OCI-LY1 (cell line): Measurements from ENCODE around the gene BDH1.

ENCODE experiments used
- H2AFZ ChIP-seq: fragments of 200-600 bp; sonication (generic), shearing (Covaris generic); 2 replicates; pipeline ENCODE4 v1.6.0; 2014; ENCODE audit warnings: antibody characterized with exemption, mild to moderate bottlenecking, low read length
- H3F3A ChIP-seq: fragments of 200-600 bp; sonication (generic), shearing (Covaris generic); 2 replicates; pipeline ENCODE4 v1.6.0; 2014; ENCODE audit warnings: mild to moderate bottlenecking, antibody characterized with exemption, low read length, moderate library complexity; ENCODE audit not compliant: insufficient read depth
- H3K27ac ChIP-seq: fragments of 200-600 bp; sonication (generic); 2 replicates; pipeline ENCODE4 v1.5.1; 2014; ENCODE audit warnings: low read length, mixed run types, mild to moderate bottlenecking, low read depth; ENCODE audit not compliant: poor library complexity, severe bottlenecking
- H3K27me3 ChIP-seq: fragments of 200-600 bp; sonication (generic); 2 replicates; pipeline ENCODE4 v1.6.0; 2014; ENCODE audit warnings: antibody characterized with exemption, mild to moderate bottlenecking, low read length, moderate library complexity; ENCODE audit not compliant: insufficient read depth
- H3K36me3 ChIP-seq: fragments of 200-600 bp; sonication (generic); 2 replicates; pipeline ENCODE4 v1.6.1; 2014; ENCODE audit warnings: mild to moderate bottlenecking, antibody characterized with exemption, low read length, moderate library complexity, mixed read lengths; ENCODE audit not compliant: insufficient read depth
- H3K4me1 ChIP-seq: fragments of 200-600 bp; sonication (generic); 2 replicates; pipeline ENCODE4 v1.5.1; 2014; ENCODE audit warnings: mild to moderate bottlenecking, low read length, moderate library complexity; ENCODE audit not compliant: insufficient read depth, severe bottlenecking
- H3K4me2 ChIP-seq: fragments of 200-600 bp; sonication (generic), shearing (Covaris generic); 2 replicates; pipeline ENCODE4 v1.6.1; 2014; ENCODE audit warnings: low read length
- H3K4me3 ChIP-seq: fragments of 200-600 bp; sonication (generic); 2 replicates; pipeline ENCODE4 v1.5.1; 2014; ENCODE audit warnings: low read length, low read depth, mild to moderate bottlenecking, mixed read lengths; ENCODE audit not compliant: poor library complexity, severe bottlenecking
- H3K79me2 ChIP-seq: fragments of 200-600 bp; shearing (Covaris generic); 2 replicates; pipeline ENCODE4 v1.6.1; 2016; ENCODE audit warnings: mixed run types, low read length, mixed read lengths; ENCODE audit not compliant: insufficient read depth
- H3K9ac ChIP-seq: fragments of 200-600 bp; sonication (generic), shearing (Covaris generic); 2 replicates; pipeline ENCODE4 v1.6.1; 2014; ENCODE audit warnings: mild to moderate bottlenecking, low read length, mixed read lengths
- H3K9me2 ChIP-seq: fragments of 200-600 bp; sonication (generic), shearing (Covaris generic); 2 replicates; pipeline ENCODE4 v1.6.1; 2014; ENCODE audit warnings: low read depth, mild to moderate bottlenecking, low read length, mixed read lengths
- H3K9me3 ChIP-seq: fragments of 200-600 bp; shearing (Covaris generic); 2 replicates; pipeline ENCODE4 v1.6.1; 2014; ENCODE audit warnings: low read length, mixed read lengths
- H4K20me1 ChIP-seq: fragments of 200-600 bp; sonication (generic), shearing (Covaris generic); 2 replicates; pipeline ENCODE4 v1.6.0; 2016; ENCODE audit warnings: mild to moderate bottlenecking, low read length; ENCODE audit not compliant: insufficient read depth
- EZH2 ChIP-seq: fragments of 200-600 bp; sonication (generic), shearing (Covaris generic); IDR thresholded peaks from 2 replicates; pipeline ENCODE4 v1.8.0; 2017; ENCODE audit warnings: borderline replicate concordance, mixed run types, mild to moderate bottlenecking, antibody characterized with exemption, low read length, moderate library complexity, mixed read lengths
- TF ChIP-seq, protein P1 (sequence below): fragments of 200-600 bp; sonication (generic), shearing (Covaris generic); IDR thresholded peaks from 2 replicates; pipeline ENCODE4 v1.5.1; 2017; ENCODE audit warnings: mild to moderate bottlenecking, antibody characterized with exemption, low read length, moderate library complexity, mixed read lengths

The BDH1 gene

DNA sequence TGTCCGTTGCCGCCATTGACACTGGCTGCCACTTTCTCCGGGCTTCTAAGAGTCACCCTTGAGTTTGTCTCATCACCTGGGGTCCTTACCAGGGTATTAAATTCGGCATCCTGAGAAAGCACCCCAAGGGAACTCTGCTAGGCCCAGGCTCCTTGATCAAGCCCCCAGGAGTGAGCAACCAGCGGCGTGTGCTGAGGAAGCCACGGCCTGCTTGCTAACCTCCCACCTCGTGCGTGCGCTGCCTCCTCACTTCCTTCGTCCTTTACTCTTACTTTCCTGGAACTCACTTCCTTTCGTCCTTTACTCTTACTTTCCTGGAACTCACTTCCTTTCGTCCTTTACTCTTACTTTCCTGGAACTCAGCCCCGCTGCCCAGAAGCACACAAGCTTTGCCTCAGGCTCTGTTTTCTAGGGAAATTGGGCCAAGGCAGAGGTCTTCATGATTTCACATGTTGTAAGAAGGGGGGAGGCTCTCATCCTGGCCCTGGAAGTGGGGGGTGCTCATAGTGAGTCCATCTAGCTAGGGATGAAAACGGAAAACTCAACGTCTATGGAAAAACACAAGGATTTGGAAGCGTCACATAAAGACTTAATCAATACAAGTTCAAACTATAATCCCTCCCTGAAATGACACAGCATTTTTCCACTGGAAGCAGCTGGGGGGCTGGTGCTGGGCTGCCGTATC is 36.7 kb upstream of the BDH1 start:
- Histone ChIP-seq H3K27ac (no peak overlapping the region), H2AFZ (no peak overlapping the region), H3K9me2 (no peaks in the 10 kb centered on the region), H3K4me1 (peaks cover 11% of the 10 kb centered on the region), H3K4me3 (no peak overlapping the region), H4K20me1 (no peaks in the 10 kb centered on the region), H3F3A (no peaks in the 10 kb centered on the region), H3K79me2 (no peaks in the 10 kb centered on the region), H3K9me3 (no peaks in the 10 kb centered on the region), H3K4me2 (no peak overlapping the region), H3K27me3 (no peaks in the 10 kb centered on the region), H3K9ac (no peak overlapping the region), H3K36me3 (no peaks in the 10 kb centered on the region)
- TF ChIP-seq EZH2 = no peak
- TF ChIP-seq, protein P1, sequence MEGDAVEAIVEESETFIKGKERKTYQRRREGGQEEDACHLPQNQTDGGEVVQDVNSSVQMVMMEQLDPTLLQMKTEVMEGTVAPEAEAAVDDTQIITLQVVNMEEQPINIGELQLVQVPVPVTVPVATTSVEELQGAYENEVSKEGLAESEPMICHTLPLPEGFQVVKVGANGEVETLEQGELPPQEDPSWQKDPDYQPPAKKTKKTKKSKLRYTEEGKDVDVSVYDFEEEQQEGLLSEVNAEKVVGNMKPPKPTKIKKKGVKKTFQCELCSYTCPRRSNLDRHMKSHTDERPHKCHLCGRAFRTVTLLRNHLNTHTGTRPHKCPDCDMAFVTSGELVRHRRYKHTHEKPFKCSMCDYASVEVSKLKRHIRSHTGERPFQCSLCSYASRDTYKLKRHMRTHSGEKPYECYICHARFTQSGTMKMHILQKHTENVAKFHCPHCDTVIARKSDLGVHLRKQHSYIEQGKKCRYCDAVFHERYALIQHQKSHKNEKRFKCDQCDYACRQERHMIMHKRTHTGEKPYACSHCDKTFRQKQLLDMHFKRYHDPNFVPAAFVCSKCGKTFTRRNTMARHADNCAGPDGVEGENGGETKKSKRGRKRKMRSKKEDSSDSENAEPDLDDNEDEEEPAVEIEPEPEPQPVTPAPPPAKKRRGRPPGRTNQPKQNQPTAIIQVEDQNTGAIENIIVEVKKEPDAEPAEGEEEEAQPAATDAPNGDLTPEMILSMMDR = no peak

- Histone ChIP-seq H2AFZ (no peak overlapping the region), H4K20me1 (no peaks in the 10 kb centered on the region), H3K9ac (no peak overlapping the region), H3K27ac (no peak overlapping the region), H3K4me3 (no peak overlapping the region), H3F3A (no peaks in the 10 kb centered on the region), H3K4me2 (no peak overlapping the region), H3K9me2 (no peaks in the 10 kb centered on the region), H3K9me3 (no peaks in the 10 kb centered on the region), H3K79me2 (no peaks in the 10 kb centered on the region), H3K36me3 (no peaks in the 10 kb centered on the region), H3K4me1 (peaks cover 11% of the 10 kb centered on the region), H3K27me3 (no peaks in the 10 kb centered on the region)
- TF ChIP-seq, protein P1 = no peak
- no peak for TF ChIP-seq EZH2
Measured at GRCh38 chr3:197591816-197592215, 36.0 kb upstream of the BDH1 start.

DNA sequence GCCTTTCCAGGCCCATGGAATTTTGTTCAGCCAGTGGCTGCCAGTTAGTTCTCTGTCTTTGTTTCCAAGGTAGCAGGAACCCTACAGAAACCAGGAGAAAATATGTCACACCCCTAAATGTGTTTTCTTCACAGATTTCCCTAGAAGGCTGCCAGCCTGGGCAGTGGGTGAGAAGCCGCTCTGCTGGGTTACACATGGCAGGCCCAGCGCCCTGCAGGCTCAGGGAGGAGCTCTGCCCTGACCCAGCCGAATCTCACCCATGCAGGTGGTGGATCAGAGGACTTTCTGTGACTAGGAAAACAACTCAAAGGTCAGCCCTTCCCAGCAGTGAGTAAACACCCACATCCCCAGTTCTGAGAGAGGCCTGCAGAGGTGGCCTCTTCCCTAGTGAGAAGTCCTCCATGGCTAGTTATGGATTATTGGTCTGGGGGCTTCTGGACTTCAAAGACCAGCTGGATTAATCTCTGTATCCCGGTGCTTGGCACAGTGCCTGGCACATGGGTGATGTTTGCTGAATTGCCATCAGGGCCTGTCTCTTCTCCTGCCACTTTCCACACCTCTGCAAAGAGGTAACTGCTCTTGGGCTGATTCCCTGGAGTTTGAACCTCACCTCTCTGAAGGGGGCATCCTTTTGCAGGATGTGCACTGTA is 34.7 kb upstream of the BDH1 start:
- Histone ChIP-seq H4K20me1 (no peaks in the 10 kb centered on the region), H3K9me3 (no peaks in the 10 kb centered on the region), H3K36me3 (no peaks in the 10 kb centered on the region), H2AFZ (no peak overlapping the region), H3K79me2 (no peaks in the 10 kb centered on the region), H3K9ac (no peak overlapping the region), H3K27me3 (no peaks in the 10 kb centered on the region), H3K27ac (no peak overlapping the region), H3K4me2 (no peak overlapping the region), H3K4me1 (peaks cover 11% of the 10 kb centered on the region), H3F3A (no peaks in the 10 kb centered on the region), H3K9me2 (no peaks in the 10 kb centered on the region), H3K4me3 (no peak overlapping the region)
- no peak for TF ChIP-seq EZH2
- TF ChIP-seq, protein P1 = no peak
